ENCODE data around the gene ADCY7. TPM values are rescaled to one million over a fixed set of nuclear protein-coding genes. Genes with fewer than 3 reads are reported as not detected.

ADCY7 gene
- total and polyA plus RNA-seq, 3 donors from 2014 or later: 5.9 to 9.4 (median 5.9) TPM

- intact Hi-C loops (cut with DNase I; ENCODE audit: low total_unique reads): no loop called here
- Histone ChIP-seq H3K27me3 (no peaks in the 10 kb centered on the region), H3K27ac (peak overlapping the region; percentile 22 to 59), H3K4me1 (no peaks in the 10 kb centered on the region), H3K4me3 (no peak overlapping the region), H3K9me3 (no peaks in the 10 kb centered on the region), H3K36me3 (ENCODE audit: low read depth, missing control alignments) (no peaks in the 10 kb centered on the region)
- no peak for DNase-seq
- TF ChIP-seq POLR2A (IDR thresholded peaks at IDR 0.05) (no peak), CTCF (IDR thresholded peaks at IDR 0.05) (no peak)
- WGBS, 2 donors: 85 to 92% methylated on average over 10 to 18 of the region's 18 CpGs
These were observed 8.2 kb downstream of the ADCY7 start for GRCh38 chr16:50274326-50275097.

GRCh38 chr16:50275098-50275415 lies 8.7 kb downstream of the ADCY7 start:
- Histone ChIP-seq H3K4me1 (no peaks in the 10 kb centered on the region), H3K4me3 (no peak overlapping the region), H3K27me3 (no peaks in the 10 kb centered on the region), H3K36me3 (ENCODE audit: low read depth, missing control alignments) (no peaks in the 10 kb centered on the region), H3K9me3 (no peaks in the 10 kb centered on the region), H3K27ac (peak overlapping the region in 1 of 2 donors; percentile 59)
- WGBS, 2 donors: 97% methylated on average over 3 of the region's 3 CpGs; no CpG with 5 or more reads in 1 of the 2 donors
- TF ChIP-seq POLR2A (IDR thresholded peaks at IDR 0.05): no peak
- no peak for TF ChIP-seq CTCF (IDR thresholded peaks at IDR 0.05)
- DNase-seq: no peak
- intact Hi-C loops (cut with DNase I; ENCODE audit: low total_unique reads): no loop called here

- Histone ChIP-seq H3K4me1 (no peaks in the 10 kb centered on the region), H3K27me3 (no peaks in the 10 kb centered on the region), H3K4me3 (no peak overlapping the region), H3K36me3 (ENCODE audit: low read depth, missing control alignments) (no peaks in the 10 kb centered on the region), H3K9me3 (no peaks in the 10 kb centered on the region), H3K27ac (no peak overlapping the region)
- intact Hi-C loops (cut with DNase I; ENCODE audit: low total_unique reads): no loop called here
- TF ChIP-seq CTCF (IDR thresholded peaks at IDR 0.05) (no peak), POLR2A (IDR thresholded peaks at IDR 0.05) (no peak)
- 69 to 83% methylated on average over 6 to 12 of the region's 12 CpGs for WGBS, 2 donors
- DNase-seq: no peak
These were observed 9.3 kb downstream of the ADCY7 start for GRCh38 chr16:50275428-50276325.

- H3K9me3 ChIP-seq: no peaks in the 10 kb centered on the region
- no peak overlapping the region for H3K4me3 ChIP-seq
- H3K36me3 ChIP-seq (ENCODE audit: low read depth, missing control alignments): no peaks in the 10 kb centered on the region
- H3K27me3 ChIP-seq: no peaks in the 10 kb centered on the region
- no peaks in the 10 kb centered on the region for H3K4me1 ChIP-seq
- intact Hi-C loops (cut with DNase I; ENCODE audit: low total_unique reads): no loop called here
- H3K27ac ChIP-seq: no peak overlapping the region
- no peak for DNase-seq
- TF ChIP-seq POLR2A (IDR thresholded peaks at IDR 0.05) (no peak), CTCF (IDR thresholded peaks at IDR 0.05) (no peak)
- 100% methylated on average over 1 to 2 of the region's 2 CpGs for WGBS, 2 donors
These were observed 9.9 kb downstream of the ADCY7 start for GRCh38 chr16:50276326-50276640.
